Stimulated activated CD8-positive, alpha-beta memory T cell treated with anti-CD3 and anti-CD28 coated beads, Interleukin-12 subunit alpha, Interleukin-12 subunit beta, amount 100 ng/mL, for 24 hours (primary cell): ENCODE measurements around the gene NISCH.

Source experiments
- DNase-seq: peaks from one replicate; pipeline ENCODE4 v3.0.0-alpha.2; 2020; ENCODE audit errors: extremely low read depth

The NISCH gene

GRCh38 chr3:52455283-52456168 is at the start of gene NISCH:
NISCH (plus strand) TSS chr3:52455604; CDS start chr3:52455642, 38 bp downstream.
- peak; percentile 89 for DNase-seq

- no peak for DNase-seq
Observed at GRCh38 chr3:52406231-52406661, 49.2 kb upstream of the NISCH start.

GRCh38 chr3:52406791-52407510 is 48.5 kb upstream of the NISCH start:
- DNase-seq = no peak

GRCh38 chr3:52407779-52408178 is 47.6 kb upstream of the NISCH start:
- DNase-seq = no peak

- no peak for DNase-seq
Observed at GRCh38 chr3:52408466-52408865, 46.9 kb upstream of the NISCH start.

- no peak for DNase-seq
Observed at GRCh38 chr3:52415800-52416199, 39.6 kb upstream of the NISCH start.

- no peak for DNase-seq
Observed at GRCh38 chr3:52420388-52420787, 35.0 kb upstream of the NISCH start.

GRCh38 chr3:52422669-52423068 is 32.7 kb upstream of the NISCH start:
- DNase-seq = no peak

GRCh38 chr3:52423173-52423572 is 32.2 kb upstream of the NISCH start:
- DNase-seq = no peak

- DNase-seq = no peak
Observed at GRCh38 chr3:52428151-52429005, 27.0 kb upstream of the NISCH start.

- DNase-seq = no peak
Observed at GRCh38 chr3:52429031-52429430, 26.4 kb upstream of the NISCH start.

GRCh38 chr3:52429779-52430415 is 25.5 kb upstream of the NISCH start:
- no peak for DNase-seq

GRCh38 chr3:52430416-52430810 is 25.0 kb upstream of the NISCH start:
- DNase-seq = no peak

GRCh38 chr3:52431459-52432223 is 23.8 kb upstream of the NISCH start:
- DNase-seq = no peak

GRCh38 chr3:52432225-52432624 is 23.2 kb upstream of the NISCH start:
- no peak for DNase-seq

- no peak for DNase-seq
Observed at GRCh38 chr3:52432691-52433141, 22.7 kb upstream of the NISCH start.

- no peak for DNase-seq
Observed at GRCh38 chr3:52433328-52433995, 21.9 kb upstream of the NISCH start.

GRCh38 chr3:52433996-52434479 is 21.4 kb upstream of the NISCH start:
- no peak for DNase-seq

- DNase-seq = no peak
Observed at GRCh38 chr3:52434491-52435115, 20.8 kb upstream of the NISCH start.
